ENCODE data around the gene EFNA5. TPM values are rescaled to one million over a fixed set of nuclear protein-coding genes. Genes with fewer than 3 reads are reported as not detected.

EFNA5 gene
- polyA plus RNA-seq, 4 donors = 26.8 to 40.8 (median 31.8) TPM

DNA sequence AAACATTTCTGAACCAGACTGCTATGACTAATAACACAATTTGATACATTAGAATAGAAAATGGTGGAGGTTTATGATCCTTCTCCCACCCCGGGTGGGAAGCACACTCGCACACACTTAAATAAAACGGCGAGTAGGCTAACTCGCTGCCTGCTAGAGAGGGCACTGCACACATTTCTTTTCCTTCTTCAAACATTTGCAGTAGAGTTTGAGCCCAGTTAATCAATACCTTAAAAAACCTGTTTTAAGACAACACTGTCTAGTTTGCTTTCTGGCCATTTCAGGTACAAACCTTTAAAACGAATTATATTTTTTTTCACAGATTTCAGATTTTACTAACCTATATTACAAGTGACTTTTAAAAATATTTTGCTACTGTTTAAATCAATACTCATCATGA lies 63.5 kb downstream of the EFNA5 start:
- no peak for DNase-seq (ENCODE audit: low read depth in 4 of 4, low spot score in 3 of 4)

DNA sequence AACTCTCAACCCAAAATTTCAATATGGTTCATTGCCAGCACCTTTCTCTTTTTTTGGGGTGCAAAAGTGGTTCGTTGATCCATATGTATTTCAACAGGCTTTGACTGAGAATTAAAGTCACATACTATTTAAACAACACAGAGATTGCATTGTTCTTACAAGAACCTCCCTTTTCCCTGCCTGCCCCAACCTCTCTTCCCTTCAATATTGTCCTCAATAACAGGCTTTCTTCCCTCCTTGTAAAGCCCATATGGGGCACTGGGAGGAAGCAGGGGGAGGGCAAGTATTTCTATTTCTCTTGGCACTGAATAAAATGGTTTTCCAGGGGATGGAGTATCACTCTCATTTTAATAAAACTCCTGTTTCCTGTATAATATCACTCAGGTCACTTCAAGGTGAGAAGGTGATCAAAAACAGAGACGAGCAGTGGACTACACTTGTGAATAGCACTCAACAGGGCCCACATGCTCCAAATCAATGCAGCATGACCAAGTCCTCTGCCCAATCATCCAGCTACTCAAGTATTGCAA lies 65.1 kb downstream of the EFNA5 start:
- DNase-seq (ENCODE audit: low read depth in 4 of 4, low spot score in 3 of 4) = no peak

DNA sequence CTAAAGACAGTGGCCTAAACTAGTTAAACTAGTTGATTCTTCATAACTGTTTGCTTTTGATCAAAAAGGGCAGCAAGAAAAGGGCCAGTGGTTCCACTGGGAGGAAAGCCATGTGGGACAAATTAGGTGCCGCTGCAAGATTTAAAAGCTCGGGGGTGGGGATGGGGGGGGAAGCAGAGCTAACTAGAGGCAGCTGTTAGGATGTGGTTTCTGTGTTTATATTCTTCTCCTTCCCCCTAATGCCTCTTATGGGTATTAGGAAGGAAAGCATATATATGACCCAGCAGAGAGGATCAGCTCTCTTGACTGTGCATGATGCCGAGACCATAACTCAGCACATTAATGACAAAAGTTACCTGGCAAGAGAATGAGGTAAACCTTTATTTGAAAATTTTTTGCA lies 65.7 kb downstream of the EFNA5 start:
- DNase-seq (ENCODE audit: low read depth in 4 of 4, low spot score in 3 of 4) = no peak

DNA sequence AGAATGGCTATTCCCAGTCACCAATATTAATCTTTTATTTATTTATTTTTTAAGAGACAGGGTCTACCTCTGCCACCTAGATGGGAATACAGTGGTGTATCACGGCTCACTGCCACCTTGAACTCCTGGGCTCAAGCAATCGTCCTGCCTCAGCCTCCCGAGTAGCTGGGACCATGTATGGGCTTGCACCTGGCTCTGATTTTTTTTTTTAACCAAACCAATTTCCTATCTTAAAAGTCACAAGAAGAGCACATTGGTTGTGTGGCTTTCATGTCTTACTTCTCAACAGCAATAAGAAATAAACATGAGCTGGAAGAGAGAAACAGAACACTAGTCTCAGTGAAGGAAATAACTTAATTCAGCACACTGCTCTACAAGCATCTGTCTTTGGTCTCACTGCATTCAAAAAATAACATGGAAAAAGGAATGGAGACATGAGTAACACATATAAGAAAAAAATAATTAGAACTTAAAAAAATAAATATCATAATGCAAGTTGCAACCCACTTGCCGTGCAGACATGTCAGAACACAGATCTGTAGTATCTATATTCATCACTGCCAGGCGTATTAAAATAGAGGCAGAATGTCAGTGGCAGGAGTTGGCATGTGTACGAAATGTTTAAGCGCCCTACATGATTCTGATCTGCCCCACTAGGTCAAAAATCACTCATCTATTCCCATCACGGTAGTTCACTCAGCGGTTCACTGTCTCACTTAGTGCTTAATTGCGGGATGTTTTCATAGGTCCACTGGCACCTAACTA lies 66.4 kb downstream of the EFNA5 start:
- no peak for DNase-seq (ENCODE audit: low read depth in 4 of 4, low spot score in 3 of 4)

DNA sequence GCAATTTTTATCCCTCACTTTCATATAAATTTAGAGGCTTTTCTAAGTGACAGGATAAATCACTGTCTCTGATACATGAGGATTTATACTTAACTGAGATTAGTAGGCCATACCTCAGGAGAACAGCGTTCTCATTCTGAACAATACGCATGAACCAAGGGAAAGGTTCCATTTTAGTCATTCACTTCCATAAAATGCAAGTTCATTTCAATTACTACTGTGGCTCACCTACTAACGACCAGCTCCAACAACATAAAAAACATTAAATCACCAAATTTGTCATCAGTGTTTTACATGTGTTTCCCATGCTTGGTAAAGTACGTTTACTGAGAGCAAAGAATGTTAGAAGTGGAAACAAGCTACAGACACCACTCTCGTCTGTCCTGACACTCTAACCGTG lies 67.4 kb downstream of the EFNA5 start:
- no peak for DNase-seq (ENCODE audit: low read depth in 4 of 4, low spot score in 3 of 4)

DNA sequence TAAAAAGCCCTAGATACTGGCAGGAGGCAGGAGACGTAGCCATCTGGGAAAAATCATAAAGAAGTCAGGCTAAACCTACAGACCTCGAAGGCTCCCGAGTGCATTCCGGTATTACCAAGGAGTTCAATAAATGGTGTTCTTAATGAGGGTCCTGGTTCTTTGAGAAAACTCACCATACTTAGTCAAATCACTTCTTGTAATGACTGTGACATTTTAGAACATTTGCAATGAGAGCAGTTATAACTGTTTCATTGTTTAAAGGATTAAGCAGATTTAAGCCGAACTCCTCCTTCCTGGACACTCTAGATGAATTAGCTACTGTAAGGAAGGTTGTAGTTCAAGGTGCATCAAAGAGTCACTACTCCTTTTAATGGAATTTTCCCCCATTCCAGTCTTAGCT lies 67.8 kb downstream of the EFNA5 start:
- DNase-seq (ENCODE audit: low read depth in 4 of 4, low spot score in 3 of 4) = no peak

DNA sequence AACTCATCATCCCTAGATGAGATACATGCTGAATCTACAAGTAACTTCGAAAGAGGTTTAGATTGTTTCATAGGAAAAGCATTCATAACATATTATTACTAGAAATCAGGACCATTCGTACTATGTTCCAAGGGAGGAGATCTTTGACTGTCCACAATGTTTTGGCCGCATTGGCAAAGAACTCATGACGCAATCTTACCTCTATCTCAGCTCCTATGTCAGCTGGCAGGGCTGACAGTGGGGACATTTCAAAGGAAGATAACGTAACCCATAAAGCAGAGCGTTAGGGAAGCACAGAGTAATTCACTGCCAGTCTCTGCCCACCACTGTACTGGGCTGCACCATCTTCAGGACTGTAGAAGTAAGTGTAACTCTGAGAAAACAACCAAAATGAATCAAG lies 69.7 kb downstream of the EFNA5 start:
- no peak for DNase-seq (ENCODE audit: low read depth in 4 of 4, low spot score in 3 of 4)

DNA sequence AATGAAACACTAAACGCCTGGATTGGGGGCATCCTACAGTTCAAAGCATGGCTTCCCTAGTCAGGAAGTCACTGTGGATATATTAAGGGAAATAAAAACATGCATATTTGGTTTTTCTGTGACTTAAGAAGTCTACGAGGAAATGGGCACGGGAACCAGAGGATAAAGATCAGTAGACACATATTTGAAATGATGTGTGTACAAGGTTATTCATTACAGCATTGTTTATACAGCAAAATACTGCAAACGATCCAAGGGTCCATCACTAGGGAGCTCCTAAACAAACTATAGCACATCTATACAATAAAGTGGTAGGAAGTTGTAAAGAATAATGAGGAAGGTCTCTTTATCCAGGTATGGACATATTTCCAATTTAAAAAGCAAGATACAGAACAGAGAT lies 71.8 kb downstream of the EFNA5 start:
- DNase-seq (ENCODE audit: low read depth in 4 of 4, low spot score in 3 of 4) = no peak

DNA sequence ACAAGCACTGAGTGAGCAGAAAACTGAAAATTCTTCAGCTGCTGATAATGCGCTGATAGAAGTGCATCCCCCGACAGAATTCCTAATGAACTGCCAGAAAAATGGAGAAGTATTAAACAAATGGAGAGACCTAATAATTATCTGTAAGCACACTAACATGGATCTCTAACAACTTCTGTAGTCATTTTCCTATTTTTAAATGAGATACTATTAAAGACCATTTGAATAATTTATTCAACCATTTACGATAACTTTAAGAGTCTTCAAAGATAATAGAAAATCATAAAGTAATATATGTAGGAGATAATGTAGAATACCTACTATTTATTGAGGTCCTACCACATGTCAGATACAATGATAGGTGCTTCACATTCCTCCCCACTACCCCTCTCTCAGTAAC lies 72.9 kb downstream of the EFNA5 start:
- no peak for DNase-seq (ENCODE audit: low read depth in 4 of 4, low spot score in 3 of 4)

DNA sequence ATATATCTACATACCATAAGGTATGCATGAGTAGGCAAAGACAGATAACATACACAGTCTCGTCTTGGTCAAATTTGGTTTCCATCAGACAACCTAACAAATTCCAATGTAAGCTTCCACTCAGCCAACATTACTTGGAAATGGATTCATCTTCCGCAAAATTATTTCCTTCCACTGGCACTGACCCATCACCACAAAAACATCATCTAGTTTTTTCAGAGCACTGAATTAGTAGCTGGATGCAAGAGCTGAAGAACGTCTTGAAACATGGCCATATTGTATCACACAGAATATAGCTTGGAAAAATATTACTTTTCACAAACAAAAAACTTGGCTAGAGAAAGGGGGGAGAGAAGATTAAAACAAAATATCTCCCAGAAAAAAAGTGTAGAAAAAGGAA lies 73.5 kb downstream of the EFNA5 start:
- no peak for DNase-seq (ENCODE audit: low read depth in 4 of 4, low spot score in 3 of 4)

DNA sequence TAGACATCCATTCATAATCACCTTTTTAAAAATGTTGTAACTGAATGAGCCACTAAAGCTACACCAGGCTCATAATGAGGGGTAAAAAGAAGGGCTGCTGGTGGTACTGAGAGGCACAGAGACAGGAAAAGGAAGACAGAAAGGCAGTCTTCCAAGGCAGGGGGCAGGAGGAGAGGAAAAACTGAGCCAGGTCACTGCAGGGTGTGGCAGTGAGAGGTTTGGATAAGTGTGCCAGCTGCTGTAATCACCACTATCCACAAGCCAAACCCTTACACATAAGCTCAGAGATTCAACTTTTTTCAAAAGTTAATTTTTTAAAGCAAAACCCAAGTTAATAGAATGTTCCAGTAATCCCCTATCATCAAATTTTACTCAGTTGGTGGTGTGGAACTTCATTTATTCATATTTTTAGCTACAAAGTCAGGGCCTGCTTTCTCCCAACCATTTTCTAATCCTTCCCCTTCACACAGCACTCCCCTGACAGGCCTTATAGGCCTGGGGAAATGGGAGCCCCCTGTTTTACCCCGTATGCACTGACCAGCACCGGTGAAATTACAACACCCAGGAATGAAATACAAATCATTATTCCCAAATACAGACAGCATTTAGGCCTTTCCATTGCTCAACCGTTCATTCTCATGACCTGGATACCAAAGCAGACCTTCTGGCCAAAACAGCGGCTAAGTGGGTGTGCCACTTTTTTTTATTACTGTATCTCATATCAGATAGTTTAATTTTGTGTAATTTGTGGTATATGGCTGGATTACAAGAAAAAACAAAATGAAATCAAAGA lies 76.3 kb downstream of the EFNA5 start:
- no peak for DNase-seq (ENCODE audit: low read depth in 4 of 4, low spot score in 3 of 4)

DNA sequence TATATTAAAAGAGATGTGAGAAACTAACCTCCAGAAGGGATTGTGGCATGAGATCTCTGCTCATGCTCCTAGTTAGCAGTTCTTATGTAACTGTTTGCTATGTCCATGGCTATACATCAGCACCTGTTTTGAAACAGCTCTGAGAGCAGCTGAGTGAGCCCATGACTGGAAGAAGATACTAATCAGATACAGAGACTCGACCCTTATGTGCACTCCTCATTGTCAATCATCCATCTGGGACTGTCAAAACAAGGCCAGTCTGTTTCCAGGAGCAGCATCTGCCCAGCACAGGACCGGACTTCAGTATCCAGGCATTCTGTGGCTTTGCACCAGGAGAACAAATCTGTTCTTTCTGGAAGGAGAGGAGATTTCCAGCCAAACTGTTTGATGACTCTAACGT lies 77.7 kb downstream of the EFNA5 start:
- DNase-seq (ENCODE audit: low read depth in 4 of 4, low spot score in 3 of 4) = no peak

DNA sequence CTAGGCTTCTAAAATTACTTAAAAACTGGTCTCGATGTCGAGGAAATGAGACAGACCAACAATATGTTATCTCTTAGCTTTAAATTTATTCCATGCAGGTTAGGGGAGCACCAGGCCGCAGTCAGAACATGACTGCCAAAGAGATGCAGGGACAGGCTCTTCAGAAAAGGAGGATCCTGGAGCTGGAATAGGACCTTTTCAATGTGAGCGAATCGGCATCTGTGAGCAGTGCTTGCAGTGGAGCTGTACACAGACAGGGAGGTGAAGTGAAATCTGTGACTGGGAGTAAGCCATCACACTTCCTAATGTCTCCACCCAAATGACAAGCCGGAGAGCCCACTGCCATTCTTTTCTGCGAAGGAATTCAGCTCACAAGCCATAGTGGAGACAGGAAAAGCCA lies 78.2 kb downstream of the EFNA5 start:
- no peak for DNase-seq (ENCODE audit: low read depth in 4 of 4, low spot score in 3 of 4)

DNA sequence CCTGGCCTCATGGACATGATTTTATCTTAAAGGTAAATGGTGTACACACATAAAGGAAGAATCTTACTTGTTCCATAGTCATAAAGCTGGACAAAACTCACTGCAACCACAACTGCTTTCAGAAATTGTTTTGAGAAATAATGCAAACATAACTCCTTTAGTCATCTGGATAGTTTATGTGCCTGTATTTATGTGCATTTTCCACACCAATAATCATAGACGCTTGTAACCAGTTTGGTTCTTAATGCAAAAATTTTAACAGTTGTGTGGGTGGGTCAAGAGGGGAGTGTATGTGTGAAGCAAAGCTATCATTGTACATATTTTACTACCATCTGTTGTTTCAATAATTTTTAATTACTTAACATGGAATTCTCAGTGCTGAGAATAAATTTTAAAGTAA lies 80.1 kb downstream of the EFNA5 start:
- DNase-seq (ENCODE audit: low read depth in 4 of 4, low spot score in 3 of 4) = no peak

DNA sequence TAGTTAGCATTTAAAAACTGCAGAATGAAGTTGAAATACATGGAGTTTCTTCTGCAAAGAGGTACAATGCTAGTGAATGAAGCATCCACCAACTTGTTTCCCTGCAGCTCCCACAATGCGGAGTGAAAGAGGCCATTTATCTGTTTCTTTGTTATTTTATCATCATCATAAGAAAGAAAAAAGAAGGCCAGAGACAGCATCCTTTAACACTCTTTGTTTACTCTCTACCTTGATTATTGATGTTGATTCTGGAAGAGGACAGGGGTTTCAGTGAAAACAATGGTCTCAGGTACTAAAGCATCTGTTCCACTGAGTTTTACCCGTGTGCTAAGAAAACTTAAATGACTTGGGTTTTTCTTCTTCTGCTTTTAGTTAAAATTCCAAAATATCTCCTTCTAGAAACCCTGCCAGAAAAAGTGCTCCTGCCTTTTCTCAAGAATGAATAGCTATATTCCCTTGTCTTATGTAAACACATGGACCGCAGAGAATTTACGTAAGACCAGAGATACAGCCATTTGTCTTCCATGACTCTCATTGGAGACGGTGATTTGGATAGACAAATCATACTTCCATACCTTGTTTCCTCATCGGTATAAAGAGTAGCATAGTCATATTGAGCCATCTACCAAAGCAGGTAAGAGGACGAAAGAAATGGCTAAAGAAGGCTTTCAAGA lies 81.1 kb downstream of the EFNA5 start:
- DNase-seq (ENCODE audit: low read depth in 4 of 4, low spot score in 3 of 4) = no peak

DNA sequence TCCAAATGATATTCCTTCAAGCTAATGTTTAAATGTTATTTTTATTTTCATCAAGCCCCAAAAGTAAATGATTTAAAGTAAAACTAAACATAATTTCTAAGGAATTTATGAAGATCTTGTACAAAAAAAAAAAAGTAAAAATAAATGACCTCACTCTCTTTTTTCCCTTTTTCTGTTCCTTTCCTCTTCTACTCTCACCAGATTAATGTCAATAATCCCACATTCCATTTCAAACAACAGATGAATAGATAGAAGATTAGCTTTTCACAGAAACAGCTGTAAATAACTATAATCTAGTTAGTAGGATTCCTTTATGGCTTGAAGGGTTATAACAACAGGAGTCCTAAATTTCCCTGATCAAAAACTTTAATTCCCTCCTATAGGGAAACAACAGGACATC lies 88.1 kb downstream of the EFNA5 start:
- DNase-seq (ENCODE audit: low read depth in 4 of 4, low spot score in 3 of 4) = no peak

DNA sequence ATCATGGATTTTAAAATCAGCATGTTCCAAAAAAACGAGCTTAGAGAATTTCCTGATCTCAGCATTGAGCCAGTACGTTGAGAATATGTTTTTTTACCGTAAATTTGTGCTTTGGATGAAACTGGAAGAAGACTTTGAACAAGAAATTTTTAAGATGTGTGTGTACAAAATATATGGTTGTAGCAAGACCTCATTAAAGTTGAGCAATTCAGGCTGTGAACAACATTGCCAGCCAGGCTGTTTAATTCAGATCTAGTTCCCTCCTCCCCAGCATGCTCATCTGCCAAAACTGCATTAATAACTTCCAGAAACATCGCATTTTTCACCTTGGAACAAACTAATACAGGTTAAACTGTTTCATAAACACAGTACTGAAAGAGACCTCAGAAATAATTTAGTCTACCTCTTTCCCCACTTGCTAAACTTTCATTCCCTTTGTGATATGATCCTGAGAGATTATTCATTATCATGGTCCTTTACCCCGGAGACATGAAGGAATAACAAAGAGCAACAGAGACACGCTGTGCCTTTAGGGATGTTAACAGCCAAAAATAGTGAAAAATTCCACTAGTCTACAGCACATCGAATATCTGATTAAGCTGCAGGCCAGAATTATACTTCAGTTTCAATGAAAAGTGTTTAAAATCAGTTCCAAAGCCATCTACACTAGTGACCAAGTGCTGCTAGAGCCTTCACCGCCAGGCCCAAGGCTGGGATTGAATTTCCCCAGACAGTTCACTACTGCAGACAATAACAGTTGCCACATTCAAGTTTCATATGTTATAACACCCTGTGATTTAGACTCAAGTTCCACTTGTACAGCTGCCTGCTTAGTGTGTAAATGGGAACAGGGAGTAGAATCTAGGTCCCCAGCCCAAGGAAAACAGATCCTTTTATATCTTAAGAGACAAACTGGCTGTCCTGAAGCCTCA lies 89.6 kb downstream of the EFNA5 start:
- no peak for DNase-seq (ENCODE audit: low read depth in 4 of 4, low spot score in 3 of 4)

DNA sequence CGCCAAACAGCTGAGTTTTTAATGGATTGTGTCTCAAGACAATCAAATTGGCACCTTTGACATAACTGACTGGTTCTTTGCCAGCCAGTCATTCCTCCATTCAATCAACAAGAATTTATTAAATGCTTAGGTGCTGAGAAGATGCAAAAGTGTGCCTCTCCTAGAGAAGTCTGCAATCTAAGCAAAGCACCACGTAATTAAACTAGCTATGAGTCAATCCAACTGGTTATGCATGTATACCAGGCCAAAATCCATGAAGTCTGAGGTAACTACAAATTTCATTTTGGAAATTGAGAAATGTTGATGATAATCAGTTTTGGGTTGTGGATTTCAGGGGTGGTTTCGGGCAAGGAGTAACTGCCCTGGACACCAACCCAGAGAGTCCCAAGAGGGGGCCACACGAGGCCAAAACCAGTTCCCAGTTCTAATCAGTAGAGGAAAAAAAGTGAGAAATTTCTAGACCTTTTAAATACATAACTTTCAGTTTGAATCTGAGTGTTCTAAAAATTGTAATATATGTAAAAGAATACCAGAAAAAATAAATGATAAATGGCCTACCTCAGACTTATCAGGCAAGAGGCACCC lies 92.6 kb downstream of the EFNA5 start:
- no peak for DNase-seq (ENCODE audit: low read depth in 4 of 4, low spot score in 3 of 4)

DNA sequence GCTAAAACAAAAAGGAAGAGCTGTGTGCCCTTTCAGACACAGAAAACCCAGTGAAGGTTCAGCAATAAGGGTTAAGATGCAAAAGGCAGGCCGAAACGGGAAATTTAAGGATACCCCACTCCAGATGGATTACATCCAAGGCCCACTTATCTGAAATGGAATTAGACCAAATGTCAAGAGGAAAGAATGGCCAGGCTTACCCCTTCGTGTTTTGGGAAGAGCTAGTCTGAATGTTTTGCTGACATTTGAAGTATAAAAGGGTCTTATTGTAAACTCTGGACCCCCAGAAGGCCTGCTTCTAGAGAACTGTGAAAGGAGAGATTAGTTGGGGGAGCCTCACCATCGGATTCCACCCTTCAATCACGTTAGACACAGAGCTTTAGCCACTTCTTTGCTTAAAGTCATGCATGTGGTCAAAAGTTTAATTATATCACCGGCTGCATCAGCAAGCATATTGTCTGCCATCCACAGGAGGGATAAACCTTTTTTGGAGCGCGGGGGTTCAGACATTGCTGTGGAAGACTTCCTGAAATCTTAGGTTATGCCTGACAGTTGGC lies 93.3 kb downstream of the EFNA5 start:
- no peak for DNase-seq (ENCODE audit: low read depth in 4 of 4, low spot score in 3 of 4)

Measured in left renal pelvis (tissue), 4 donors.